HepG2 (cell line): ENCODE measurements around the gene CCT7. TPM values are rescaled to one million over a fixed set of nuclear protein-coding genes. Genes with fewer than 3 reads are reported as not detected.

Experiments used
- ATAC-seq: fragments of 200-7000 bp; cut with Tn5 transposase; 3 replicates; pipeline ENCODE4 v1.9.1; 2020; ENCODE audit warnings: mild to moderate bottlenecking, moderate library complexity
- BruUV-seq: library from RNA; stranded (reverse); fragments of 400-500 nt; replicated peaks from 2 replicates; lab custom pipeline; 2021; lab: Mats Ljungman, UMichigan
- CTCF ChIA-PET: fragments of 300-600 bp; formaldehyde crosslinking; extraction: SDS; loops from one replicate; lab custom pipeline; 2021; ENCODE audit warnings: low total read pairs, inconsistent platforms, low intra/inter-chr PET ratio; lab: Yijun Ruan, JAX
- POLR2A ChIA-PET: fragments of 350-600 bp; sonication (Branson Sonifier 250); formaldehyde crosslinking; loops from one replicate; lab custom pipeline; 2020; ENCODE audit warnings: antibody characterized with exemption, inconsistent platforms; lab: Yijun Ruan, JAX
- DNase-seq: peaks from one replicate; pipeline ENCODE4 v3.0.0-alpha.2; 2015; ENCODE audit warnings: low spot score
- FAIRE-seq: peaks from 3 replicates; lab custom pipeline; 2011; peaks lifted over from hg19 to GRCh38; lab: Jason Lieb, UNC
- H2AFZ ChIP-seq: one replicate; pipeline ENCODE4 v1.6.1; 2011; ENCODE audit warnings: low read length, inconsistent platforms
- H3K27ac ChIP-seq: fragments of 300-600 bp; 3 replicates; pipeline ENCODE4 v1.8.0; 2011; ENCODE audit warnings: mixed run types, mild to moderate bottlenecking, mixed read lengths, low read length, inconsistent platforms; ENCODE audit not compliant: insufficient read depth; ENCODE audit errors: extremely low read length
- H3K27me3 ChIP-seq, 2 experiments: fragments of 200-600 bp in 1 of 2; 2 replicates in 1 of 2; 3 replicates in 1 of 2; pipeline versions ENCODE4 v1.6.0 to v1.8.0; 2011; ENCODE audit warnings: low read length in 2 of 2, mild to moderate bottlenecking in 2 of 2, moderate library complexity in 2 of 2, inconsistent platforms in 1 of 2; ENCODE audit not compliant: insufficient read depth in 2 of 2, control insufficient read depth in 1 of 2
- H3K36me3 ChIP-seq, 2 experiments: fragments of 200-600 bp in 1 of 2; replicated peaks in 1 of 2; 2 replicates in 1 of 2; 3 replicates in 1 of 2; pipeline versions ENCODE4 v1.5.1 to v1.8.0; 2011; ENCODE audit warnings: low read length in 2 of 2, inconsistent platforms in 1 of 2; ENCODE audit not compliant: insufficient read depth in 2 of 2, control insufficient read depth in 1 of 2
- H3K4me1 ChIP-seq: 2 replicates; pipeline ENCODE4 v1.5.1; 2012; ENCODE audit warnings: low read length, inconsistent platforms; ENCODE audit not compliant: insufficient read depth
- H3K4me2 ChIP-seq: 2 replicates; pipeline ENCODE4 v1.6.0; 2011; ENCODE audit warnings: low read depth, low read length, inconsistent platforms
- H3K4me3 ChIP-seq, 3 experiments: fragments of 200-600 bp in 1 of 3; sonication (generic), shearing (Covaris generic) in 1 of 3; replicated peaks in 1 of 3; 2 replicates each; pipeline ENCODE4 v1.5.1; 2011 to 2016; ENCODE audit warnings: low read length in 3 of 3, inconsistent platforms in 2 of 3, low read depth in 2 of 3, mild to moderate bottlenecking in 2 of 3, control low read depth in 1 of 3, mixed read lengths in 1 of 3; ENCODE audit not compliant: insufficient read depth in 1 of 3
- H3K79me2 ChIP-seq: one replicate; pipeline ENCODE4 v1.6.1; 2011; ENCODE audit warnings: low read length, inconsistent platforms; ENCODE audit not compliant: insufficient read depth
- H3K9ac ChIP-seq: 2 replicates; pipeline ENCODE4 v1.6.0; 2011; ENCODE audit warnings: mild to moderate bottlenecking, low read depth, low read length, inconsistent platforms; ENCODE audit not compliant: insufficient read depth
- H3K9me3 ChIP-seq: 2 replicates; pipeline ENCODE4 v1.5.1; 2012; ENCODE audit warnings: mild to moderate bottlenecking, low read length
- H4K20me1 ChIP-seq: 2 replicates; pipeline ENCODE4 v1.6.0; 2011; ENCODE audit warnings: inconsistent platforms, mild to moderate bottlenecking, low read length, moderate library complexity; ENCODE audit not compliant: insufficient read depth
- ADNP ChIP-seq: sonication (generic); formaldehyde crosslinking; IDR thresholded peaks from 2 replicates; pipeline ENCODE4 v1.4.0; 2020; ENCODE audit warnings: missing genetic modification reagents
- AKAP8 ChIP-seq: sonication (generic); formaldehyde crosslinking; IDR thresholded peaks from 2 replicates; pipeline ENCODE4 v1.5.1; 2020; ENCODE audit warnings: mild to moderate bottlenecking, missing genetic modification reagents
- ATF4 ChIP-seq, 2 experiments: fragments of 450-650 bp in 1 of 2; sonication (generic) in 1 of 2; formaldehyde crosslinking; IDR thresholded peaks; 2 replicates each; pipeline versions ENCODE4 v1.5.0 to v1.8.0; 2020 to 2022; ENCODE audit warnings: mild to moderate bottlenecking in 1 of 2, missing genetic modification reagents in 1 of 2
- BCL6 ChIP-seq: IDR thresholded peaks from 2 replicates; pipeline ENCODE4 v1.6.1; 2016; ENCODE audit warnings: missing genetic modification reagents, missing compliant biosample characterization
- BORCS8-MEF2B ChIP-seq: sonication (generic); formaldehyde crosslinking; IDR thresholded peaks from 2 replicates; pipeline ENCODE4 v1.8.0; 2022; ENCODE audit warnings: mild to moderate bottlenecking, missing genetic modification reagents
- CREB3 ChIP-seq: sonication (generic); formaldehyde crosslinking; IDR thresholded peaks from 2 replicates; pipeline ENCODE4 v1.5.0; 2020; ENCODE audit warnings: missing genetic modification reagents
- DRAP1 ChIP-seq: IDR thresholded peaks from 2 replicates; pipeline ENCODE4 v1.6.1; 2016; ENCODE audit warnings: missing genetic modification reagents, missing compliant biosample characterization
- EZH2 ChIP-seq: conservative IDR thresholded peaks from 2 replicates; pipeline ENCODE4 v1.6.1; 2012; ENCODE audit warnings: mild to moderate bottlenecking, low read depth, low read length, moderate library complexity
- KLF13 ChIP-seq: sonication (generic); formaldehyde crosslinking; IDR thresholded peaks from 2 replicates; pipeline ENCODE4 v1.4.0; 2020; ENCODE audit warnings: mild to moderate bottlenecking, missing genetic modification reagents
- MAX ChIP-seq: IDR thresholded peaks from 2 replicates; pipeline ENCODE4 v1.6.1; 2012; ENCODE audit warnings: inconsistent platforms
- POLR2AphosphoS5 ChIP-seq: IDR thresholded peaks from 2 replicates; pipeline ENCODE4 v1.6.1; 2012; ENCODE audit warnings: low read depth, low read length
- POLR2G ChIP-seq: fragments of 200-400 bp; formaldehyde crosslinking; IDR thresholded peaks from 2 replicates; pipeline ENCODE4 v1.6.1; 2018; ENCODE audit warnings: mild to moderate bottlenecking, low read depth, low read length, moderate library complexity
- SIN3B ChIP-seq: fragments of 150-350 bp; IDR thresholded peaks from 2 replicates; pipeline ENCODE4 v1.6.1; 2014; ENCODE audit warnings: low read length
- TOPORS ChIP-seq: sonication (generic); formaldehyde crosslinking; IDR thresholded peaks from 2 replicates; pipeline ENCODE4 v1.8.0; 2023; ENCODE audit warnings: mild to moderate bottlenecking, missing genetic modification reagents
- ZNF280B ChIP-seq: sonication (generic); formaldehyde crosslinking; IDR thresholded peaks from 2 replicates; pipeline ENCODE4 v1.5.0; 2020; ENCODE audit warnings: missing genetic modification reagents, mild to moderate bottlenecking, borderline replicate concordance
- ZNF383 ChIP-seq: sonication (generic); formaldehyde crosslinking; IDR thresholded peaks from 2 replicates; pipeline ENCODE4 v1.4.0; 2020; ENCODE audit warnings: missing genetic modification reagents, mild to moderate bottlenecking, borderline replicate concordance
- ZNF513 ChIP-seq: sonication (generic); formaldehyde crosslinking; conservative IDR thresholded peaks from 2 replicates; pipeline ENCODE4 v1.5.0; 2020; ENCODE audit warnings: missing genetic modification reagents
- ZNF615 ChIP-seq: sonication (generic); formaldehyde crosslinking; IDR thresholded peaks from 2 replicates; pipeline ENCODE4 v1.5.0; 2020; ENCODE audit warnings: mild to moderate bottlenecking, missing genetic modification reagents, borderline replicate concordance
- ZNF761 ChIP-seq: sonication (generic); formaldehyde crosslinking; conservative IDR thresholded peaks from 2 replicates; pipeline ENCODE4 v1.4.0; 2020; ENCODE audit warnings: mild to moderate bottlenecking, missing genetic modification reagents
- WGBS: methylation state at CpG from one replicate; pipeline ENCODE4 v1.1.6; 2017; ENCODE audit warnings: low lambda C conversion rate; 5-methylcytosine and 5-hydroxymethylcytosine counted together
- in situ Hi-C: cut with HindIII; loops from 2 replicates; pipeline ENCODE4 v1.10.0; 2017; ENCODE audit warnings: low pct_unique_long_range_greater_than_20kb; ENCODE audit not compliant: extremely low pct_ligation_motif_present
- intact Hi-C: fragments of 100-400 bp; cut with micrococcal nuclease; formaldehyde crosslinking; loops from one replicate; pipeline ENCODE4 v1.10.0; 2022; ENCODE audit not compliant: unreplicated experiment
- polyA plus RNA-seq, 8 experiments: library from polyadenylated mRNA; depleted of rRNA in 3 of 8; stranded (reverse) in 7 of 8; unstranded in 1 of 8; fragments of >200 nt; fragmentation: Illumina TruSeq in 4 of 8; extraction: Trizol in 4 of 8; gene quantifications; 2 replicates each; pipeline versions ENCODE4 v1.2.1 to v1.2.3, GENCODE V29; 2011 to 2016; ENCODE audit warnings: low read depth in 4 of 8, missing spikeins in 1 of 8, mixed read lengths in 1 of 8; ENCODE audit not compliant: insufficient read depth in 1 of 8
- total RNA-seq, 5 experiments: library from RNA; depleted of rRNA; stranded (reverse); fragments of >200 nt; fragmentation: Illumina TruSeq; extraction: Trizol; gene quantifications; 2 replicates each; pipeline ENCODE4 v1.2.3, GENCODE V29; 2016; ENCODE audit warnings: low read depth in 1 of 5

CCT7 gene
- total and polyA plus RNA-seq, 2 of the 13 experiments (the other 11 are each of a cell fraction or from before 2014, with no cell fraction given) = 347 to 517 TPM

- no peak for FAIRE-seq
- Histone ChIP-seq H3K9me3 (no peaks in the 10 kb centered on the region), H3K27ac (no peak overlapping the region), H3K79me2 (no peaks in the 10 kb centered on the region), H3K27me3 (no peaks in the 10 kb centered on the region), H3K36me3 (peaks cover 23 to 48% of the 10 kb centered on the region in 2 experiments), H3K9ac (no peak overlapping the region), H2AFZ (no peak overlapping the region), H4K20me1 (peaks cover 1% of the 10 kb centered on the region; the same call in 1 of the 2 replicates), H3K4me3 (no peak overlapping the region), H3K4me2 (no peak overlapping the region), H3K4me1 (peaks cover 11% of the 10 kb centered on the region)
- in situ Hi-C loops (no loop called here), intact Hi-C loops (no loop called here)
- 58% methylated on average over 3 of the region's 4 CpGs for WGBS
- BruUV-seq = no TSS peak
- peak; percentile 12 for ATAC-seq
- CTCF ChIA-PET = no interaction called here
- POLR2A ChIA-PET = interaction anchor here (2.5 kb wide), 1 partner anchor 22 kb away, joined by 10 read pairs; the partner anchor contains the start of genes CCT7 and PRADC1
- no peak for DNase-seq
- TF ChIP-seq ZNF383 (no peak), BORCS8-MEF2B (no peak), ZNF761 (no peak), BCL6 (CRISPR knock-in tag) (no peak), MAX (no peak; the same call in 1 of the 2 replicates), POLR2G (peak; percentile 56), AKAP8 (CRISPR knock-in tag) (peak; percentile 57; the same call in 1 of the 2 replicates), ZNF280B (CRISPR knock-in tag) (0 out of 2 replicates have a peak, but pooled peaks have one; percentile 37), ZNF513 (CRISPR knock-in tag) (no peak), DRAP1 (no peak), EZH2 (no peak), TOPORS (CRISPR knock-in tag) (0 out of 2 replicates have a peak, but pooled peaks have one; percentile 25), SIN3B (no peak), ATF4 (CRISPR knock-in tag; IDR thresholded peaks at IDR 0.05) (no peak), CREB3 (CRISPR knock-in tag) (no peak), KLF13 (CRISPR knock-in tag) (no peak), POLR2AphosphoS5 (peak; percentile 57; the same call in 1 of the 2 replicates), ZNF615 (0 out of 2 replicates have a peak, but pooled peaks have one; percentile 34), ADNP (CRISPR knock-in tag) (no peak)
These were observed 21.0 kb downstream of the CCT7 start for GRCh38 chr2:73255007-73255644.
